NCI-H1417 treated with DMSO at 0.1 percent for 48 hours (cell line): ENCODE data around the gene LUZP2.
A peak's percentile ranks its signal among the peaks of the same experiment; 100 is the strongest.

Experiments used
- DNase-seq: peaks from one replicate; lab custom pipeline; 2025; lab: John Stamatoyannopoulos, UW

The LUZP2 gene

DNA sequence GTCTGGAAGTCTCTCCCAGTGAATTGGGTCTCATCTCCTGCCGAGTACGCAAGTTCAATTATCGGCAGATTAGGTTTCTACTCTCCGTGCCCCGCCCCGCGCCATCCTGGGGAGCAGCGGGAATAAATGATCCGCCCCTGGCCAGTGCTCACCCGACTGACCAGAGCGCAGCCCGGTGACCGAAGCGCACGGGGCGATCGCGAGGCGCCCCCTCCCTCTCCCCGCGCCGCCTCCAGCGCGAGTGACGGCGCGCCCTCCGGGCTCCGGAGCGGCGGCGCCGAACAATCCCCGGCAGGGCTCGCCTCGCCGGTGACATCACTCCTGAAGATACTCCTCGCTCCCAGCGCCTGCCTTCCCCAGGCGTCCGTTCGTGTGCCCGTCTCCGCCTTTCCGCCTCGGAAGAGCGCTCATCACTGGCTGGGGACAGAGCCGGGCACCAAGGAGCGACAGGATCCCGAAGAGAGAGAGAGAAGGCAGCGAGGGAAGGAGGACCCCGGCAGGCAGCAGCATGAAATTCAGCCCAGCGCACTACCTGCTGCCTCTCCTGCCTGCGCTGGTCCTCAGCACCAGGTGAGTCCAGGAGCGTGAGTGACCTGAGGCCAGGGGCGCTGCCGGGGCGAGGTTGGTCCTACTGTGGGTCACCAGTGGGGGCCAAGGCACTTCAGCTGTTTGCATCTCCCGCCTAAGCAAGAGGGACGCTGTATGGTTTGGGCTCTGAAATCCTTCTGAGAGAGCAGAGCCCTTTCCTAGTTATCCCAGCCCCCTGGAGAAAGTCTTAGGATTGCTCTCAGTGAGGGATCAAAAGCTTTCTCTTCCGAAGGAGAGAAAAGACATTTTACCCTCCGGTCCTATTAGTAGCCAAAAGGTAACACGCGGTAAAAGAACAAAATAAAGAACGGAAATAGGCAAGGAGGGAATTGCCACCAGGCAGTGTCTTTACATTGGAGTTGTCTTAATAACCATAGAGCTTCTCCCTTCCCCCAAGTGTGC is at the start of gene LUZP2:
TSS of gene LUZP2 (plus strand) at position 318 of the 990 bp plus-strand sequence.
- peak; percentile 22 for DNase-seq

DNA sequence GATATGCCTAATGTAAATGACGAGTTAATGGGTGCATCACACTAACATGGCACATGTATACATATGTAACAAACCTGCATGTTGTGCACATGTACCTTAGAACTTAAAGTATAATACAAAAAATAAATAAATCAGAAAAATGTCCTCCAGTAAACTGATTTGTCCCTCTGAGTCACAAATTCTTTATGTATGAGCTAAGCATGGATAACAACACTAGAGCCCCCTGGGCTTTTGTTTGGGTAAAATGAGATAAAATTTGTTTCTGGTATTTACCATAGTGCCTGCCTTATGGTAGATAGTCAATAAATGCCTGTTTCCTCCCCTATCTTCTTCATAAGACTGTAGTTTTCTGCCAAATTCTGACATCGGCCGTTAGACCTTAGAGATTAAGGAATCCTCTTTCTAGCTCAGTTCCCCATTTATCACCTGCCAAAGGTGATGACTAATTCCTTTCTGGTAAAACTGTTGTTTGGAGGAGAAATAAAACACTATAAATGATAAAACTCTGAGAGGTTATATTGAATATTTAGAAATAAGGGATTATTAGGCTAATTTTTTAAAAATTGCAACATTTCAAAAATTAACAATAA is 43.6 kb upstream of the LUZP2 start:
- no peak for DNase-seq

DNA sequence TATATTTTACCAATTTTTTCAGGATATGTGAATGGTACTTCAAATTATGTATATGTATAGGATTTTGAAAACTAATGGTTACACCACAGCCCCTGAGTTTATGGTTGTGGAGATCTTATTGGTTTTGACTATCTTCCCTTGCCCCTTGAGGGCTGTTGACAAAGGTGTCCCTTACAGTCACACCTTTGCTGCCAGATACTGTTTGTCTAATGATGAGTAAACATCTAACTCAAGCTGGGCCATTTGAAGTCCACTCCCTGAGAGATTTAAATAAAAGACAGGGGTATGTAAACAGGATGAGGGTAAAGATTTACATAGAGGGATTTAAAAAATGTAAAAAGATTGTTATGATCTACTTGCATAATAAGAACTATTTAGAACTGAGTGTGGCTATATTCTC is 38.9 kb upstream of the LUZP2 start:
- DNase-seq, result no peak

DNA sequence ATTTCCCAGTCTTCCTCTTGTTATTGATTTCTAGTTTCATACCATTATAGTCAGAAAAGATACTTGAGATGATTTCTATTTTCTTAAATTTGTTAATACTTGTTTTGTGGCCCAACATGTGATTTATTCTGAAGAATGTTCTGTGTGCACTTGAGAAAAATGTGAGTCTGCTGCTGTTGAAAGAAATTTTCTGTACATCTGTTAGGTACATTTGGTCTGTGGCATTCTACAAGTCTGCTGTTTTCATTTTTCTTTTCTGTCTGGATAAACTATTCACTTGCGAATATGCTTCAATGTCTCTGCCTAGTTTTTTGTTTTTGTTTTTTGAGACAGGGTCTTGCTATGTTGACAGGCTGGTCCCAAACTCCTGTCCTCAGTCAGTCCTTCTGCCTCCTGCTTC is 26.4 kb upstream of the LUZP2 start:
- DNase-seq, result no peak

DNA sequence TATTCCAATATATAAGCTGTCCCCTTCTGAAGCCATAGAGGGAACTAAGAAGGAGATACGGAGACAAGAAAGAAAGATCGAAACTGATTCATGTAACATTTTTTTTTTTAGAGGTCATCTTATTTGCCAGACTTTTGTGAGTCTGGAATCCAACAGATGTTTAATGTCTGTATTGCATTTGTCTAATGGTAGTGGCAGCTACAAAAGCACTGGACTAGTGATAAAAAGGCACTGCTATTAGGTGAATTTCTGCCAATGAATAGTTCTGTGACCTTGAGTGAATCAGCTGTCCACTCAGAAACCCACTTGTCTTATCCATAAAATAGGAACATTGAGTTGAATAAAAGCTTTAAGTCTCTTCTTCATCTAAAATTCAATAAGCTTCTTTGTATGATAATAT is 25.8 kb upstream of the LUZP2 start:
- no peak for DNase-seq

DNA sequence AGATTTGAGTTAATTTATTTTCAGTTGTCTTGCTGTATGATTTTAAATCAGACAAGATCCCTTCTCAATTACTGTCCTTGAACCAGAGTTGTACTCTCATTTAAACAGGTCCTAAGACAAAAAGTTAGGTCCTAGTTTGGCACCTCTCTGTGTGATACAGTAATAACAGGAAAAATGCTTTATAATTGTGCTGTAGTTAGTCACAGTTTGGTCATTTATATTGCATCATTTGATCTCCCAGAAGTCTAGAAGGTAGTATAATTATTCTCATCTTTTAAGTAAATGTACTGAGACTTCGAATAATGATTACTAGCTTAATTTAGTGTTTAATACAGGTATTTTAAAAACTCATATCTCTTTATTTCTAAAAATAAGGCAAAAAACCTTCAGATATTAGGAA is 18.1 kb upstream of the LUZP2 start:
- DNase-seq, result no peak

DNA sequence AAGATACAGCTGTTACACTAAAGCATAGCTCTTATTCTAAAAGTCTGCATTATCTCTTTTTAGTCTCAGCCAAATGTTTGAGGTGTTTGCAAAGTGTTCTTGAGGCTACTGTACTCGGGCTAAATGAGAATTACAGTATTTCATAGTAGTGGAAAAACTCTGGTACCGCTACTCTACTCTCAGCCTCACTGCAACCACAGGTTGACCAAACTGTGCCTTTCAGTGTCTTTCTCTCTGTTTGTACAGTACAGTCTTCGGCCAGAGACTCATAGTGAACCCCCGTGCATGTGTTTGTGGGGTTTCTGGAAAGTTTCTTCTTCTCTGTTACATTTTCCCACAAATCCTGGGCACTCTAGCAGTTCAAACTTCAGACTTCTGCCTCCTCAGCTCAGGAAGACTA is 7.4 kb upstream of the LUZP2 start:
- DNase-seq, result no peak

DNA sequence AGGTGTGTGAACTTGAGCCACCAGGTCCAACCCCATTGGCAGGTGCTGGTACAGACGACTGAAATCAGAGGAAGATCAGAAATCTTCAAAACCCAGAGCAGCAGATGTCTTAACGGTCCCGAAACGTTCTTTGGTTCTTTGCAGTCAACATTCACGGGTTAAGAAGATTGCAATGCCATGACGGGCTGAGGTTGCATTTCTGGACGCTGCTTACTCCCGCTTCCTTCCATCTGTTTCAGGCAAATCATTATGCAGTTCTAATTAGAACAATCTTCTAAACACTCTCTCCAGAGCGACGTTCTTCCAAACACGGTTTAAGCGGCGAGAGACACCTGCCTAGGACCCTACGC is 492 bp upstream of the LUZP2 start:
- no peak for DNase-seq

DNA sequence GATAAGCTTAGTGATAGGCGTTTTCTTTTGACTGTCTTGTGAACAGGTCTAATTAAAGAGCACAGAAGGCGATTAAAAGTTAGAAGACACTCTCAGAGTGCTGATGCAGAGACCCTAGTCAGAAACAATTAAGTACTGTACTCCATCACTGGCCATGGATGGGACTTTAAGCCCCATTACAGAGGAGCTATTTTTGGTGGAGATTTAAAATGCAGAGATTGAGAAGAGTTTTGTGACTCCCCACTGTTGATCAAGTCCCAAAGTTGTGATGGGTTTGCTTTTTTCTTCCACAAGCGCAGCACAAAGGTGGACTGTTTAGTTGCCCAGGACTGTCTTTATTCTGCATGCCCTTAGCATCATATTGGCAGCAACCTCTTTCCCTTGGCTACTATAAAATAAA is 978 bp downstream of the LUZP2 start:
- DNase-seq, result no peak

DNA sequence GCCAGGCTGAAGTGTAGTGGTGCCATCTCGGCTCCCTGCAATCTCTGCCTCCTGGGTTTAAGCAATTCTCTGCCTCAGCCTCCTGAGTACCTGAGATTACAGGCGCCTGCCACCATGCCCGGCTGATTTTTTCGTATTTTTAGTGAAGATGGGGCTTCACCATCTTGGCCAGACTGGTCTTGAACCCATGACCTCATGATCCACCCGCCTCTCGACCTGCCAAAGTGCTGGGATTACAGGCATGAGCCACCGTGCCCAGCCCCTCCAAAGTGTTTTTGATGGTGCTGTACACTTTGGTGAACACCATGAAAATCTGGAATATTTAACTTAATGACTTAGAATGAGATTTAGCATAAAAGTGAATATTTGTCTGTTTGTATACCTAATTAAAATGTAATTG is 5.6 kb downstream of the LUZP2 start:
- no peak for DNase-seq

DNA sequence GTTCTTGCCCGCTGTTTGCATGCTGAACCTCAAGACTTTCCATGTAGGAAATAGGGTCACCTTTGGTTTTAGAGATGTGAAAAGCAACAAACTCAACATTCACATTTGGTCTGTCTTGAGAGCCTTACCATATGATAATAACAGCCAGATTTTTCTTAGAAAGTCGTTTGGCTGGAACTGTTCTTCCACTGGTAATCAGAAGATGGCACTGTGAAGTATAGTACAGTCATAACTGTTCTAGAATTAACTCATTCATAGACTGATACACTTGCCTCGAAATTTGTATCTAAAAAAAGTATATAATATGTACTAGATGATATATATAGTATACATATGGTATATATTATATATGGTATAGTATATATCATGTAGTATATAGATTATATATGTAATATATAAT is 12.3 kb downstream of the LUZP2 start:
- no peak for DNase-seq

DNA sequence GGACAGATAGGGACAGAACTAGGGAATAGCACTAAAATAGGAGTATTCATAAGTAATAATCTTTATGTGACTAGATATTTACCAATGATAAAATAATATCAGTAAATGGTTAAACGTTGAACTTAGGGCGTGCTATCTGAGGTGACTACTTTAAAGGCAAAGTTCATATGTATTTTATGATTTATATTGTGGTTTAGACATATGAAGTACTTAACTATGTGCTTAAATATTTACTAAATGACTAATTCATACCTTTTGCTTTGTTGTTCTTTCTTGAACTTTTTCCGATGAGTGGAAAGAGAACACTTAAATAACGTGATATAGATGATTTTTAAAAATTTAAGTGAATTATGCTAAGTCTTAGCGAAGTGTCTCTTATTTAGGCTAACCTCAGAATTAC is 14.7 kb downstream of the LUZP2 start:
- no peak for DNase-seq

DNA sequence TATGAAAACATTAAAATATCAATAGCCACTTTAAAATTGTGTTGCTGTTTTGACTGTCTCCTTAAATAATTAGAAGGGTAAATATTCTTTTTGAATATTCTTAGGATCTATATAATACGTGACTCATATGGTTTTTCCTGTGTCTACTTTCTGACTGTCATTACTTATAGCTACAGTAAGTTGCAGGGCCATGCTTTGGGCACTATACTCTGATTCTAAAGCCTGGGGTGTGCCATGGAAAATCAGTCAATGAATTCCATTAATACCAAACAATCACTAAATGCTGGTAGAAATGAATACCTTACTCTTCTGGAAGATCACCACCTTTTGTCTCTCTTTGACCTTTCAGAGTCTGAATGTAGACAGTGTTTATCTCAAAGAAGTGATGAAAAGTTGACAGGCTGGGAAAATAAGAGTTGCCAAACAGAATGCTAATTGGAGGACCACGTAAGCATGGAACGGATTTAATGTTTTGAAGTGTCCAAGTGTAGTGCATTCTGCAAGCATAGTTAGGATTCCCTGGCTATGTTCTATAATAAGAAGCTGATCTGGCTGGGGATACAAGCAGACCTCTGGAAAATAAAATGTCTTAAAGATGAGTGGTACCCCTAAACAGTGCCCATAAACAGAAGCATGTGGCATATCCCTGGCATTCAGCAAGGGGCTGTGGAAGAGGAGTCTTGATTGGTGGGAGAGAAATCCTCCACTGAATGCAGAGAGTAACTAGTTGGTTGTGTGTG is 16.8 kb downstream of the LUZP2 start:
- DNase-seq, result no peak

DNA sequence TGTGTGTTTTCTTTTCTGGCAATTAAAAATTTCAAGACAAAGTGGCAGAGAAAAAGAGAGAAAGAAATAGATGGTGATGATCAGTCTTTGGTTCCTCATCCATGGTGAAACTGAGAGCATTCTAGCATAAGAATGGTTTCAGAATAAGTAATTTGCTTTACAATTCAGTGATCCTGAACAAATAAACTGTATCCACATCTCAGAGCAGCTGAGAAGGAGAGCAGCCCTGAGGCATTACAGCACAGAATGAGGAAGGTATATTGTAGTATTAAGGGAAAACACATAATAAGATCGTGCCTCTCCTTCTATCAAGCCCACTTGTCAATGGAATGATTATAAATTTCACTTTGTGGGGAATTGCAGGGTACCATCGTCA is 17.4 kb downstream of the LUZP2 start:
- no peak for DNase-seq

DNA sequence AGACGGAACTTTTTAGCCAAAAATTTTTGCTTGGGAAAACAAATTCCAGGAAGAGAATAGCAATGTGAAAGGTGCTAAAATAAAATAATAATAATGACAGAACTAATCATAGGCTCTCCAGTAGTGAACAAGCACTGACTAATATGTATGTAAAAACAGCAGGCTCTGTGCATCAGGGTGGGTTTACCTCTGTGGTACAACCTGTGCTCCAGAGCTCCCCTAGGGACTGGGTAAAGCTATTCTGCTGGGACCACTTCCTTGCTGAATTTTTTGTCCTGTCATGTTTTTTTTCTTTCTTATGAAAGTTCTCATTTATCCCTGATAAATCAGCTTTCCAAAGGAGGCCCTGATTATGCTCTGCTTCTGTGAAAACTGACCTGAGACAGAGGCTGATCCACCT is 18.8 kb downstream of the LUZP2 start:
- DNase-seq, result no peak

DNA sequence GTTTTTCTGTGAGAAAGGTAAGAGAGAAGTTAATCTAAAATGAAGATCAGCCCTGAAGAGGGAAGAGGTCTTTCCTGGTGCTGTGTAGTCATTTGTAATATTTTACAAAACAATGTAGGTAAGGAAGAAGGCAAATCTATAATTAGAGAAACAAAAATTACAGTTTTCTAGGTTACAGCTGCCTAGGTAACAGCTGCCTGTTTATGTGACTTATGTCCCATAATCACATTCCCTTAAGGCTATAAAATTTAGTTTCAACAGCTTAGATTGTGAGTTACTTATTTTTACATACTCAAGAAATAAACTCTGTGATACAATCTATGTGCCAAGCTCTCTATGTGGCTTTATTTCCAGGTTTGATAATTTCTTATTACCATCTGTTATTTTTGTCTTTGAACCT is 19.8 kb downstream of the LUZP2 start:
- DNase-seq, result no peak

DNA sequence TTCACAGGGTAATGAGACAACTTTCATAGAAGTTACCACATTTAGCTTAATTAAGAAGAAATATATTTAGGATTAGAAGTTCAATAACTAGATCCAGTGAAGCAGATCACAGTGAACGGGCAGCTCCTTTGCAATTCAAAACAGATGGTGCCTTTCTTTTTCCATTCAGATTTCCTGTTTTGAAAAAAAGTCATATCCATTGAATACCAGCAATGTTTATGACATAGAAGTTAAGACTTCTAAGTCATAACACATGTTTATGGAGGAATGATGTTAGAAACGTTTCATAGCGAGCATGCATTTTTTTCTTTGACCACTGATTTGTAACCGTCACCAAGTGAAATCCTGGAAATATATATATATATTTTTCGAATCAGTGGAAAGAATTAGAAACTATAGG is 24.7 kb downstream of the LUZP2 start:
- no peak for DNase-seq

DNA sequence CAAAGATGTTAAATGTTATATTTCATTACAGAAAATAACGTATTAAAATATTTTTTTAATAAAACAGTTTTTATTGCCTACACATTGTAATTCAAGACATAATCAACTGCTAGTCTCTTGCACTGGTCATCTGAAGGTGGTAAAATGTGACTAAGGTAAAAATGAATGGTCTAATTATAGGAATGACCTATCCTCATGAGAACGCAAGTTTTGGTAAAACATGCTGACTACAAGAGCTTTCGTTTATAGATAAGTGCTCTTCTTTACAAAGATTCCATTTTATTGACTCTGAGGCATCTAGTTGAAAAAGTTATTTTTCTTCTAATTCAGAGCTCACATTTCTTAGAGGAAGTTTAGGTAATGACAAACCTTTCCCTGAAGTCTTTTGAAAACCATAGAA is 27.3 kb downstream of the LUZP2 start:
- DNase-seq, result no peak

DNA sequence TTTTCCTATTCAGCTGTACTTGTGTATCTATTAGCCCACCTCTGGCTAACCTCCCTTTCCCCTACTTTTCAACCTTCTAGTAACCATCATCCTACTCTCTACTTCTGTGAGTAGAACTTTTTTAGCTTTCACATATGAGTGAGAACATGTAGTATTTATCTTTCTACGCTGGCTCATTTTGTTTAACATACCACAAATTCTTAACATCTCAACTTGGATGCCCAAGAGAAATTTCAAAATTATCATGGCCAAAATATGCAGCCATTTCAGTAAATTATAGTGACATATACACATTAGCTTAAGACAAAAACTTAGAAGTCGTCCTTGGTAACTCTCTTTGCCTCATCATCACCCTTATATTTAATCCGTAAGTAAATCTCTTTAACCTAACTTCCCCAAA is 34.7 kb downstream of the LUZP2 start:
- DNase-seq, result no peak

DNA sequence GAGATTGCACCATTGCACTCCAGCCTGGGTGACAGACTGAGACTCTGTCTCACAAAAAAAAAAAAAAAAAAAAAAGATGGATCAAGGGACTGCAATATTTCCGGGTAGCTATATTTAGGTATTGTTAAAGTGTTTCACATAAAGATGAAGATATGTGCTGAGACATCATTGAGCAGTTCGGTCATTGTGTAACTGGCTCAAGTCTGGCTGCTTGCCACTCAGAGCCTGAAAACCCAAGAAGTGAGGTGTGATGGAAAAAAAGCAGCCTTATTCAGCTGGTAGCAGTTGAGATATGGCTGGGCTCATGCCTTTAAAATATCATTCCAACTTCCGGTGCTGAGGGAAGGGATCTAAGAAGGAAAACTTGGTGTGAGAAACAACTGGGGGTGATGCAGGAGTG is 46.9 kb downstream of the LUZP2 start:
- DNase-seq, result no peak

DNA sequence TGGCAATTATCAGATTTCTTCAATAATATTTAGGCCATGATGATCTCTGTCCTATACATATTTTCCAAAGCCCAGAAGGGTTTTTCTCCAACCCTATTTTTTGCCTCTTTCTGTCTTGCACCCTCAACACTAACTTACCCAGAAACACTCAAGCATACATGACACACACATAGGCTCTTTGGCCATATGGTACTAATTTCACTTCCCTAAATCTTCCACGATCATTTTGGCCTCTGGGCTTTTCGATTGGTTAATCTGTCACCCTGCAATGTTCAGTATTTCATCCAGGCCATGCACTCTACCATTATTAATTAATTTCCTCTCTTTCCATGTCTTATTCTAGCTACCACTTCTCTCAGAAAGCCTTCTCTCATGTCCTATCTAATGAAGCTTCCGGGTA is 59.8 kb downstream of the LUZP2 start:
- DNase-seq, result no peak

DNA sequence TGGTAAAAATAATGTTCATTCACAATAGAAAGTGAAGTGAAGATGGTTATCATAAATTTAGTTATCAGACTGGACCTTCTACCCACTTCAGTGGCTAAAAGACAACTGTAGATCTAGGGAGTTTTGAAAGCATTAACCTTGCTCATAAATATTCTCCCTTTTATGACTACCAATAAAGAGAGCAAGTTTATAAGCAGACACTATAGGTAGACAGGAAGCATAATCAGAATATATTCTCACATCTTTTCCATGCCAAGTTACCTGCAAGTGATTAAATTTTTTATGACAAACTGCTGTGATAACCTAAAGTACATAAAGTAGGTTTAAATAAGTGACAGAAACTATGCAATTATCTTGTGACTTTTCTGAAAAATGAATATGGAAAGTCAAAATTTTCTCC is 62.5 kb downstream of the LUZP2 start:
- no peak for DNase-seq

DNA sequence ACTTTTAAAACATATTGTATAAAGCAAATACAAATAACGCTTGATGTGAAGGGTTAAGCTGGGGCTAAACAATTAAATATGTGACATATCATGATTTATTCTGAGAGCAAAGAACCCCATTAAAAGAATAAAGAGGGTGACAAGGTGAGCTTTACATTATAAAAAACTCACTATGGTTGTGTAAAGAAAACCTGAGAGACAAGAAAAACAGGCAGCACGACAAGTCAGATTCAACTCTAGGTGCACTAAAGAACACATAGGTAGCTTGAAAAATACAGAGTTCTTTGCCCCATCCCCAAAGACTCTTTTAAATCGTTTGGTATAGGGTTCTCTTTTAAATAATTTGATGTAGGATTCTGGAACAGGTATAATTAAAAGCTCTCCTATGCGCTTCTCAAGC is 63.5 kb downstream of the LUZP2 start:
- no peak for DNase-seq
